Testis (tissue), 2 donors: Measurements from ENCODE around the gene NFIA.

Experiments
- POLR2A ChIP-seq: fragments of 450-650 bp; IDR thresholded peaks from one replicate; pipeline ENCODE4 v1.6.1; 2017; ENCODE audit warnings: antibody characterized with exemption, mild to moderate bottlenecking, moderate library complexity
- TF ChIP-seq, protein P1 (sequence below), 3 experiments: fragments of 450-650 bp in 2 of 3; fragments of 200-600 bp in 1 of 3; sonication (generic) in 1 of 3; IDR thresholded peaks; one replicate each; pipeline ENCODE4 v1.5.1; 2016 to 2019; ENCODE audit warnings: antibody characterized with exemption in 3 of 3, mild to moderate bottlenecking in 2 of 3, moderate library complexity in 1 of 3

DNA sequence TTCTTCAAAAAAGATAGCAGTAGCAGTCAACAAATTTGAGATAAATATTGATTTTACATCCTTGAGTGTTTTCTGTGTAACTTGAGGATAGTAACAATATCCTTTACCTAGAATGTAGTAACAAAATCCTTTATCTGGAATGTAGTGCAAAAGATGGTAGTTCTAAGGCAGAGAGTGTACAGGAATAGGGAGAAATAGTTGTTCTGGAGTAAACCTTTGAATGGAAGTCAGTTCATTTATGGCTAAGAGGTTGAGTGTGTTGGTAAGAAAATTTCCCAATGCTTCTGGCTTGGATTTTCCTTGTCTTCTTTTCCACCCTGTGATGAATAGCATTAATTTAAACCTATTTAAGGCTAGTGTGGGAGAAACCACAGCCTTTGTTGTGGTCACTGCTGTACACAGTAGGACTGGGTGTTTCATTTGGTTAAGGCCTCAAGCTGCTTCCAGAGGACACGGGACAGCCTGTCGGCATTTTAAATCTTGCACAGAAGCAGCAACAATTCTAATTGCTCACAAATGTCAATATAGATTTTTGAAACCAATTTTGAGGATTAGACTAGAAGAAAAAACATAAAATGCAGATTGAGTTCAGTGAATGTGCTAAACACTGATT, 11.3 kb downstream of the NFIA start:
- TF ChIP-seq, protein P1, sequence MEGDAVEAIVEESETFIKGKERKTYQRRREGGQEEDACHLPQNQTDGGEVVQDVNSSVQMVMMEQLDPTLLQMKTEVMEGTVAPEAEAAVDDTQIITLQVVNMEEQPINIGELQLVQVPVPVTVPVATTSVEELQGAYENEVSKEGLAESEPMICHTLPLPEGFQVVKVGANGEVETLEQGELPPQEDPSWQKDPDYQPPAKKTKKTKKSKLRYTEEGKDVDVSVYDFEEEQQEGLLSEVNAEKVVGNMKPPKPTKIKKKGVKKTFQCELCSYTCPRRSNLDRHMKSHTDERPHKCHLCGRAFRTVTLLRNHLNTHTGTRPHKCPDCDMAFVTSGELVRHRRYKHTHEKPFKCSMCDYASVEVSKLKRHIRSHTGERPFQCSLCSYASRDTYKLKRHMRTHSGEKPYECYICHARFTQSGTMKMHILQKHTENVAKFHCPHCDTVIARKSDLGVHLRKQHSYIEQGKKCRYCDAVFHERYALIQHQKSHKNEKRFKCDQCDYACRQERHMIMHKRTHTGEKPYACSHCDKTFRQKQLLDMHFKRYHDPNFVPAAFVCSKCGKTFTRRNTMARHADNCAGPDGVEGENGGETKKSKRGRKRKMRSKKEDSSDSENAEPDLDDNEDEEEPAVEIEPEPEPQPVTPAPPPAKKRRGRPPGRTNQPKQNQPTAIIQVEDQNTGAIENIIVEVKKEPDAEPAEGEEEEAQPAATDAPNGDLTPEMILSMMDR (IDR thresholded peaks at IDR 0.05): no peak
- no peak for TF ChIP-seq POLR2A
